ENCODE data around the gene ADO. TPM values are rescaled to one million over a fixed set of nuclear protein-coding genes. Genes with fewer than 3 reads are reported as not detected.
A peak's percentile ranks its signal among the peaks of the same experiment; 100 is the strongest.

Gene ADO
- total and polyA plus RNA-seq, 2 of the 13 experiments (the other 11 are each of a cell fraction or from before 2014, with no cell fraction given): 8.9 to 15.9 TPM

- TF ChIP-seq, protein P1, sequence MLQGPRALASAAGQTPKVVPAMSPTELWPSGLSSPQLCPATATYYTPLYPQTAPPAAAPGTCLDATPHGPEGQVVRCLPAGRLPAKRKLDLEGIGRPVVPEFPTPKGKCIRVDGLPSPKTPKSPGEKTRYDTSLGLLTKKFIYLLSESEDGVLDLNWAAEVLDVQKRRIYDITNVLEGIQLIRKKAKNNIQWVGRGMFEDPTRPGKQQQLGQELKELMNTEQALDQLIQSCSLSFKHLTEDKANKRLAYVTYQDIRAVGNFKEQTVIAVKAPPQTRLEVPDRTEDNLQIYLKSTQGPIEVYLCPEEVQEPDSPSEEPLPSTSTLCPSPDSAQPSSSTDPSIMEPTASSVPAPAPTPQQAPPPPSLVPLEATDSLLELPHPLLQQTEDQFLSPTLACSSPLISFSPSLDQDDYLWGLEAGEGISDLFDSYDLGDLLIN (CRISPR knock-in tag; IDR thresholded peaks at IDR 0.05; ENCODE audit: borderline replicate concordance): no peak
- TF ChIP-seq ATF7-NPFF (CRISPR knock-in tag; IDR thresholded peaks at IDR 0.05; ENCODE audit: low read depth) (no peak; the same call in 1 of the 2 replicates), ASH2L (IDR thresholded peaks at IDR 0.05; ENCODE audit: insufficient read length, low read depth, low read length) (no peak), ZNF331 (CRISPR knock-in tag; IDR thresholded peaks at IDR 0.05) (no peak), NAIF1 (CRISPR knock-in tag; IDR thresholded peaks at IDR 0.05; ENCODE audit: borderline replicate concordance) (peak; percentile 26; the same call in 1 of the 2 replicates), PPARG (CRISPR knock-in tag; conservative IDR thresholded peaks at IDR 0.05) (no peak), MEIS1 (CRISPR knock-in tag; IDR thresholded peaks at IDR 0.05; ENCODE audit: borderline replicate concordance) (no peak), MYPOP (CRISPR knock-in tag; IDR thresholded peaks at IDR 0.05) (peak; percentile 76; the same call in 1 of the 2 replicates), ATF7 (IDR thresholded peaks at IDR 0.05) (no peak), ATF7 (CRISPR knock-in tag; IDR thresholded peaks at IDR 0.05) (no peak), HOXA3 (CRISPR knock-in tag; IDR thresholded peaks at IDR 0.05) (peak; percentile 52; the same call in 1 of the 2 replicates), ZNF878 (CRISPR knock-in tag; IDR thresholded peaks at IDR 0.05) (0 out of 2 replicates have a peak, but pooled peaks have one; percentile 40), KDM3A (CRISPR knock-in tag; IDR thresholded peaks at IDR 0.05; ENCODE audit: low read depth) (0 out of 2 replicates have a peak, but pooled peaks have one; percentile 56), ZNF768 (CRISPR knock-in tag; IDR thresholded peaks at IDR 0.05) (0 out of 2 replicates have a peak, but pooled peaks have one; percentile 18), MYC (CRISPR knock-in tag; IDR thresholded peaks at IDR 0.05; ENCODE audit: borderline replicate concordance) (0 out of 2 replicates have a peak, but pooled peaks have one; percentile 34), KLF6 (CRISPR knock-in tag; IDR thresholded peaks at IDR 0.05) (no peak), GTF2F1 (IDR thresholded peaks at IDR 0.05; ENCODE audit: low read length) (no peak), ERF (CRISPR knock-in tag; IDR thresholded peaks at IDR 0.05) (peak; percentile 73), SKI (IDR thresholded peaks at IDR 0.05; ENCODE audit: partially characterized antibody) (peak; percentile 16), HNF1A (IDR thresholded peaks at IDR 0.05; ENCODE audit: low read depth) (no peak), HNF1A (CRISPR knock-in tag; IDR thresholded peaks at IDR 0.05; ENCODE audit: borderline replicate concordance) (no peak)
- TF ChIP-seq, protein P2, sequence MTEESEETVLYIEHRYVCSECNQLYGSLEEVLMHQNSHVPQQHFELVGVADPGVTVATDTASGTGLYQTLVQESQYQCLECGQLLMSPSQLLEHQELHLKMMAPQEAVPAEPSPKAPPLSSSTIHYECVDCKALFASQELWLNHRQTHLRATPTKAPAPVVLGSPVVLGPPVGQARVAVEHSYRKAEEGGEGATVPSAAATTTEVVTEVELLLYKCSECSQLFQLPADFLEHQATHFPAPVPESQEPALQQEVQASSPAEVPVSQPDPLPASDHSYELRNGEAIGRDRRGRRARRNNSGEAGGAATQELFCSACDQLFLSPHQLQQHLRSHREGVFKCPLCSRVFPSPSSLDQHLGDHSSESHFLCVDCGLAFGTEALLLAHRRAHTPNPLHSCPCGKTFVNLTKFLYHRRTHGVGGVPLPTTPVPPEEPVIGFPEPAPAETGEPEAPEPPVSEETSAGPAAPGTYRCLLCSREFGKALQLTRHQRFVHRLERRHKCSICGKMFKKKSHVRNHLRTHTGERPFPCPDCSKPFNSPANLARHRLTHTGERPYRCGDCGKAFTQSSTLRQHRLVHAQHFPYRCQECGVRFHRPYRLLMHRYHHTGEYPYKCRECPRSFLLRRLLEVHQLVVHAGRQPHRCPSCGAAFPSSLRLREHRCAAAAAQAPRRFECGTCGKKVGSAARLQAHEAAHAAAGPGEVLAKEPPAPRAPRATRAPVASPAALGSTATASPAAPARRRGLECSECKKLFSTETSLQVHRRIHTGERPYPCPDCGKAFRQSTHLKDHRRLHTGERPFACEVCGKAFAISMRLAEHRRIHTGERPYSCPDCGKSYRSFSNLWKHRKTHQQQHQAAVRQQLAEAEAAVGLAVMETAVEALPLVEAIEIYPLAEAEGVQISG (CRISPR knock-in tag; IDR thresholded peaks at IDR 0.05): 0 out of 2 replicates have a peak, but pooled peaks have one; percentile 22
Observed at GRCh38 chr10:62817766-62818425, 13.4 kb downstream of the ADO start (continued).
